Activated B cell treated with CpG ODN at 0.5 μM for 24 hours (primary cell): ENCODE data around the gene P4HA1. TPM values are rescaled to one million over a fixed set of nuclear protein-coding genes. Genes with fewer than 3 reads are reported as not detected.

Experiments
- ATAC-seq: fragments of 200-7000 bp; cut with Tn5 transposase; one replicate; pipeline ENCODE4 v1.10.0; 2021; ENCODE audit warnings: low read depth, mild to moderate bottlenecking, moderate library complexity
- CTCF ChIA-PET: fragments of 350-600 bp; sonication (Branson Sonifier 250); formaldehyde crosslinking; loops from one replicate; lab custom pipeline; 2021; ENCODE audit warnings: antibody characterized with exemption; lab: Charles Lee
- POLR2A ChIA-PET: fragments of 350-600 bp; sonication (Branson Sonifier 250); formaldehyde crosslinking; loops from one replicate; lab custom pipeline; 2021; ENCODE audit warnings: antibody characterized with exemption; lab: Charles Lee
- DNase-seq: peaks from one replicate; pipeline ENCODE4 v3.0.0; 2022
- H3K27ac Mint-ChIP-seq: one replicate; pipeline ENCODE4 v1.8.0; 2020; ENCODE audit warnings: mixed read lengths
- H3K27me3 Mint-ChIP-seq: one replicate; pipeline ENCODE4 v1.8.0; 2021; ENCODE audit warnings: mixed read lengths
- H3K36me3 Mint-ChIP-seq: one replicate; pipeline ENCODE4 v1.8.0; 2021; ENCODE audit warnings: low read depth, mixed read lengths
- H3K4me1 Mint-ChIP-seq: one replicate; pipeline ENCODE4 v1.8.0; 2021; ENCODE audit warnings: mixed read lengths
- H3K4me3 Mint-ChIP-seq: one replicate; pipeline ENCODE4 v1.8.0; 2020; ENCODE audit warnings: mild to moderate bottlenecking, mixed read lengths
- H3K9me3 Mint-ChIP-seq: one replicate; pipeline ENCODE4 v1.8.0; 2020; ENCODE audit warnings: mixed read lengths
- intact Hi-C: fragments of 100-400 bp; cut with micrococcal nuclease; formaldehyde crosslinking; loops from one replicate; pipeline ENCODE4 v1.15.1; 2024
- total RNA-seq: library from RNA; stranded (reverse); gene quantifications from 2 replicates; pipeline ENCODE4 v1.2.3, GENCODE V29; 2022
- TF ChIP-seq, protein P1 (sequence below): fragments of 200-600 bp; IDR thresholded peaks from one replicate; pipeline ENCODE4 v1.8.0; 2022; ENCODE audit warnings: antibody characterized with exemption, mild to moderate bottlenecking

Gene P4HA1
- total RNA-seq, 1 donor from 2014 or later = 19.8 TPM

DNA sequence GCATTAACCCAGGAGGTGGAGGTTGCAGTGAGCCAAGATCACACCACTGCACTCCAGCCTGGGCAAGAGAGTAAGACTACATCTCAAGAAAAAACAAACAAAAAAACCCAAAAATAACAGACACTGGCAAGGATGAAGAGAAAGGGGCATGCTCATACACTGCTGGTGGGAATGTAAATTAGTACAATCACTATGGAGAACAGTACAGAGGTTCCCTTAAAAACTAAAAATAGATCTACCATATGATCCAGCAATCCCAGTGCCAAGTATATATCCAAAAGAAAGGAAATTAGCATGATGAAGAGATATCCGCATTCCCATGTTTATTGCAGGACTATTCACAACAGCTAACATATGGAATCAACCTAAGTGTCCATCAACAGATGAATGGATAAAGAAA, 75.6 kb downstream of the P4HA1 start:
- TF ChIP-seq, protein P1, sequence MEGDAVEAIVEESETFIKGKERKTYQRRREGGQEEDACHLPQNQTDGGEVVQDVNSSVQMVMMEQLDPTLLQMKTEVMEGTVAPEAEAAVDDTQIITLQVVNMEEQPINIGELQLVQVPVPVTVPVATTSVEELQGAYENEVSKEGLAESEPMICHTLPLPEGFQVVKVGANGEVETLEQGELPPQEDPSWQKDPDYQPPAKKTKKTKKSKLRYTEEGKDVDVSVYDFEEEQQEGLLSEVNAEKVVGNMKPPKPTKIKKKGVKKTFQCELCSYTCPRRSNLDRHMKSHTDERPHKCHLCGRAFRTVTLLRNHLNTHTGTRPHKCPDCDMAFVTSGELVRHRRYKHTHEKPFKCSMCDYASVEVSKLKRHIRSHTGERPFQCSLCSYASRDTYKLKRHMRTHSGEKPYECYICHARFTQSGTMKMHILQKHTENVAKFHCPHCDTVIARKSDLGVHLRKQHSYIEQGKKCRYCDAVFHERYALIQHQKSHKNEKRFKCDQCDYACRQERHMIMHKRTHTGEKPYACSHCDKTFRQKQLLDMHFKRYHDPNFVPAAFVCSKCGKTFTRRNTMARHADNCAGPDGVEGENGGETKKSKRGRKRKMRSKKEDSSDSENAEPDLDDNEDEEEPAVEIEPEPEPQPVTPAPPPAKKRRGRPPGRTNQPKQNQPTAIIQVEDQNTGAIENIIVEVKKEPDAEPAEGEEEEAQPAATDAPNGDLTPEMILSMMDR = no peak
- Mint-ChIP-seq H3K9me3 (no peaks in the 10 kb centered on the region), H3K36me3 (peaks cover 83% of the 10 kb centered on the region), H3K27me3 (no peaks in the 10 kb centered on the region), H3K4me3 (no peak overlapping the region), H3K27ac (no peak overlapping the region), H3K4me1 (peaks cover 2% of the 10 kb centered on the region)
- intact Hi-C loops = no loop called here
- ATAC-seq = no peak
- ChIA-PET CTCF (no interaction called here), POLR2A (no interaction called here)
- no peak for DNase-seq

DNA sequence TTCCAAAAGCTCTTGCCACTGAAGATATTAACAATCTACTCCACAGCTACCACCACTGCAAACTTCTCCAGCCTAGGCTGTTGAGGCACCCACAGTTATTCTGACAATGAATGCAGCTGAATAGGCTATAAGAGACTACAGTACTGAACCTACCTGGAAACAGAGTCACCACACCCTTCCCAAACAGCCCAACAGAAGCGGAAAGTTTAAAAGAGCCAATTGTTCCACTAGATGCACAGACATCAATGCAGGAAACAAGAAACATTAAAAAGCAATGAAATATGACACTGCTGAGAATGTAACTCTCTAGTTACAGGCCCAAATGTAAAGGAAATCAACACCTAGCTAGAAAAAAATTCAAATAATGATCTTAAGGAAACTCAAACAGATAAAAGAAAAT, 77.6 kb downstream of the P4HA1 start:
- Mint-ChIP-seq H3K4me3 (no peak overlapping the region), H3K9me3 (no peaks in the 10 kb centered on the region), H3K36me3 (peaks cover 79% of the 10 kb centered on the region), H3K27ac (no peak overlapping the region), H3K27me3 (no peaks in the 10 kb centered on the region), H3K4me1 (no peaks in the 10 kb centered on the region)
- ChIA-PET CTCF (no interaction called here), POLR2A (no interaction called here)
- DNase-seq (no peak), ATAC-seq (no peak)
- intact Hi-C loops = no loop called here
- TF ChIP-seq, protein P1 = no peak

DNA sequence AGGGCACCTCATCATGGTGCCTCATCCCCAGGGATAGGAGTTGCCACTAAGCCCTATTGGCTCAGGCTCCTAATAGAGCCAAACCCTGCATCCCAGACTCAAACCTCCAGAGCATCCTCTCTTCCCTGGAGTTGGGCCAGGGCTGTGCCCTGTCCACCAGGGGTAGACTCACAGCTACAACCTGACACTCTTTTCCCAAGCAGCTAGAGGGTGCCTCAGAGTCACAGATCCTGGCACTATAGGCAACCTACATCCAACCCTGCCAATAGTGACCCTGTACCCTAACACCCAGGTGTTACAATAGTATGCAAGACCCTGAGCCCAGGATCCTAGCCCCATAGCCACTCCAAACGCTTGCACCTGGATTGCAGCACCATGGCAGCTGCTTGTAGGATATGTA, 78.0 kb downstream of the P4HA1 start:
- POLR2A ChIA-PET = no interaction called here
- intact Hi-C loops = no loop called here
- no peak overlapping the region for H3K4me3 Mint-ChIP-seq
- CTCF ChIA-PET = no interaction called here
- no peak overlapping the region for H3K27ac Mint-ChIP-seq
- H3K27me3 Mint-ChIP-seq = no peaks in the 10 kb centered on the region
- no peaks in the 10 kb centered on the region for H3K9me3 Mint-ChIP-seq
- DNase-seq = no peak
- ATAC-seq = no peak
- peaks cover 79% of the 10 kb centered on the region for H3K36me3 Mint-ChIP-seq
- no peaks in the 10 kb centered on the region for H3K4me1 Mint-ChIP-seq
- TF ChIP-seq, protein P1 = no peak

DNA sequence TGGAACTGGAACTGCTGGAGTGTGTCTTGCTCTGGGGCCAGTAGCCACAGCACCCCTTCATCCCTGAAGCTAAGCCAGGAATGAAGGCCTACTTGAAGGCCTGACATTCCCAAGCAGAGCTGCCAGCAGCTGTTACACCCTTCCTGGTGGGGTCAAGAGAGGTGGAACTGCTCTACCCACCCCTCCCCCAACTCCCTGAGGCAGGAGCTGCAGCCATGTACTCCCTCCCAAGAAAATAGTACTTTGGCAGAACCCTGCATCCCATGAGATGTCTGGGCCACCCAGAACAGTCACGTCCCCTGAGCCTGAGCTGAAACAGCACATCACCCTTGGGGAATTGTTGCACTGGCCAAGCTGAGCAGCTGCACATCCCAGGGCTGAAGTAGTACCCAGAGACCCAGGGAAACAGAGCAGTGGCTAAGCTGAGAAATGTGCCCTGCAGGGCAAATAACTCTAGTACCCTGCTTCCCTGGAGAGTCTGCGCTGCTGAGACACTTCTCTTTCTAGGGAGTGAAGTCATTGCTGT, 78.6 kb downstream of the P4HA1 start:
- no peaks in the 10 kb centered on the region for H3K27me3 Mint-ChIP-seq
- H3K9me3 Mint-ChIP-seq = no peaks in the 10 kb centered on the region
- POLR2A ChIA-PET = no interaction called here
- H3K4me1 Mint-ChIP-seq = no peaks in the 10 kb centered on the region
- TF ChIP-seq, protein P1 = no peak
- H3K36me3 Mint-ChIP-seq = peaks cover 78% of the 10 kb centered on the region
- no peak overlapping the region for H3K27ac Mint-ChIP-seq
- DNase-seq (no peak), ATAC-seq (no peak)
- CTCF ChIA-PET = no interaction called here
- no peak overlapping the region for H3K4me3 Mint-ChIP-seq
- intact Hi-C loops = no loop called here

DNA sequence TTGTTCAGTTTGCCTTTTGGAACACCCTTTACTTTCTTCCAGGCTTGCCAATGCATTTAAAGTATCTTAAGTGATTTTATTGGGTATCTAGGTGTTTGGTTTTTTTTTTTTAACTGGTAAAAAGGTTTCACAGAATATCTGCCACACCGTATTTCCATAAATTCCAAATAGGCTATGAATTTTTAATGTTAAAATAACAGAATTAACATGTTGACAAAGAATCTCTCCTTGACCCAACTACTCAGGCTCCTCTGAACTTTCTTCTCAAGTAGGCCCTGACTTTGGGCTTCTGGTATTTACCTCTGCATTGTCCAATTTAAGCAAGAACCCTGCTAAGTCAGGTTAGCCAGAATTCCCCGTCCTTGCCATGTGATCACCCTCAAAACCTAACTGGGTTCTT, 80.9 kb downstream of the P4HA1 start:
- DNase-seq (no peak), ATAC-seq (no peak)
- TF ChIP-seq, protein P1 = no peak
- ChIA-PET CTCF (no interaction called here), POLR2A (no interaction called here)
- H3K9me3 Mint-ChIP-seq = no peaks in the 10 kb centered on the region
- no peak overlapping the region for H3K4me3 Mint-ChIP-seq
- H3K27ac Mint-ChIP-seq = no peak overlapping the region
- H3K27me3 Mint-ChIP-seq = no peaks in the 10 kb centered on the region
- intact Hi-C loops = no loop called here
- H3K4me1 Mint-ChIP-seq = no peaks in the 10 kb centered on the region
- peaks cover 76% of the 10 kb centered on the region for H3K36me3 Mint-ChIP-seq
